GM19099 (cell line): ENCODE results near the gene GNB5.

ENCODE experiments used
- POLR2A ChIP-seq: IDR thresholded peaks from 3 replicates; pipeline ENCODE4 v1.6.1; 2011; ENCODE audit warnings: low read depth; ENCODE audit not compliant: insufficient read length; ENCODE audit errors: extremely low read depth

The GNB5 gene

DNA sequence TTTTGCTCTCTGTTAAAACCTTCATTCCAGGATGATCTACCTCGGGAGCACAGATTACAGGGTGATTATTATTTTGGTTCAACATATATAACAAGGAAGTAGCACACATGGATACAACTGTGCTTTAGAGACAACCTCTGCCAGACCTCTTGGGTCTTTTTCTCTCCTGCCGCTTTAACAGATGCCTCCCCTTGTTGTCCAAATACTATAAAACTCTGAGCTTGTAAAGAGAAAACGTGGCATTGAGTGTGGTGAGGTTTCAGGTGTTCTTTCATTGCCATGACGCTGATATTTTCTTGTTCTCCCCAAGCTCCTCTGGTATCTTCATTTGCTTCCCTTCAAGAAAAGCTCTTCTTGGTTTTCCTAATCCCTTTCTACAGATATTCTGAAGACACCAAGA is 107.6 kb downstream of the GNB5 start:
- TF ChIP-seq POLR2A, result no peak

- TF ChIP-seq POLR2A, result no peak
Observed at GRCh38 chr15:52082197-52083036, 108.8 kb downstream of the GNB5 start.

GRCh38 chr15:52080706-52081392 is 110.3 kb downstream of the GNB5 start:
- TF ChIP-seq POLR2A, result no peak

- no peak for TF ChIP-seq POLR2A
Observed at GRCh38 chr15:52080031-52080430, 111.2 kb downstream of the GNB5 start.

GRCh38 chr15:52078876-52079700 is 112.1 kb downstream of the GNB5 start:
- TF ChIP-seq POLR2A, result no peak

DNA sequence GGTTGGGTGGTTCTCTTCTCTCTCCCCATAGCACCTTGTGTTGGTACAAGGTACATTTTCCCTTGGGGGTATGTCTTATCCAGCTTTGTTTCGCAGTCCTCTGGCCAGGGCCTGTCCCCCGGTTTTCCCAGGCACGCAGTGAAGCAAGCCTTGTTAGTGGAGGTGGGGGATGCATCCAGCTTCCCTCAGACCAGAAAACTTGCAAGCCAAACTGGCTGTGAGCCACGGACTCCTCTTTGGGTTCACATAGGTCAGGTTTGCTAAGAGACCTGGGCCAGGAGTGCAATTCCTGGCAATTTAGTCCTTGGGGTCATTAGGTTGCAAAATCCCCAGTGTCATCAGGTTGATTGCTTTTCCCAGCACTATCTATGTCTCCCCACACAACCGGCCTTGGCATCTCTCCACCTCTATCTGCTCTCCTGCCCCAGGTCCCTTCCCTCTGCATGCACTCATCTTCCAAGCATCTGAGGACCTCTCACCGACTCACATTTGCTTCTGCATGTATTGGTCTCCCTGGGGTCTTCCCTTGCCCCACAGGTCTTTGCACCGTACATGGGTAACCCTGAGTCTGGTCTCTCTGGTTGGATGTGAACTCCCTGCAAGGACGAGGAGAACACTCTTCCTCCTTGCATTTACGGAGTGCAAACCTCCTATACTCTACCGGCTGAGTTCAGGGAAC is 112.9 kb downstream of the GNB5 start:
- no peak for TF ChIP-seq POLR2A

GRCh38 chr15:52076889-52077781 is 114.1 kb downstream of the GNB5 start:
- no peak for TF ChIP-seq POLR2A

DNA sequence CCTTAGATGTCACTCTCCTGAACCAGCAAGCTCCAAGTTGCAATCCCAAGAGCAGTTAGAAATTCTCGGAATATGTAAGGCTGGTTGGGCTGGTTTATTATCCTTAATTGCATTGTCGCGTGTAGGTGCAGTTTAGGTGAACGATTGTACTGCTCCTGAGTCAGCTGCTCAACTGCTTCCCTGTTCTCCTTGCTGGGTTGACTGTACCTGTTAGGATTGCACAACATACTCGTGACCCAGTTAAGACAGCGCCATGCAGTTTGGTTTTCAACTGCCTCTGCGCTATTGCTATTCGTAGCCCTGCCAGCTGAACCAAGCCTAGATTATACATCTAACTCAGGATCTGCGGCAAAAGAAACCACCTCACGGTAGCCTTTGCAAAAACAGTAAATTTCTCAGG is 119.6 kb downstream of the GNB5 start:
- no peak for TF ChIP-seq POLR2A

GRCh38 chr15:52069559-52069958 is 121.6 kb downstream of the GNB5 start:
- TF ChIP-seq POLR2A, result no peak

DNA sequence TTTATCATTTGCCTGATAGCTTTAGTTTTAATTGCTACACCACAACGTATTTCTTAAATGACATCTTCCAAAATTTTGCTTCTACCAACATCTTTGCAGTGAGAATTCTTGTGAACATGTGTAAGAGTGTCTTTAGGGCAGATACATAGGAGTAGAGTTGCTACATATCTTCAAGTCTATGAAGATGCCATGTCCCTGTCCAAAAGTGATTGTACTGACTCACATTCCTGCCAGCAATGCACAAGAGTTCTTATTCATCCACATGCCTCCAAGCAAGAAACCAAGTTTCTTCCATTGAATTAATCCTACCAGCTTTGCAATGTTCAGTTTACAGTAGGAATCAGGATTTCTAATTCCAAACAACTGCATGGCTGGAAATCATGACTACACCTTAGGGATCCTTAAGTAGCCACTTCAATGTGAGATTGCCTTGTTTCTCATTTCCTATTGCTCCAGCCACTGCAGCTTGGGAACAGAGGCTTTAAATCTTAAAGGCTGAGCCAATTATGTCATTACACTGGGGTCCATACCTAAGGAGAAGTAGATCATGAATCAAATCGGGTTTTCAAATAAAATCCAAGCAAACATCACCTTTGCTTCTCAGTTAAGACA is 123.1 kb downstream of the GNB5 start:
- no peak for TF ChIP-seq POLR2A

DNA sequence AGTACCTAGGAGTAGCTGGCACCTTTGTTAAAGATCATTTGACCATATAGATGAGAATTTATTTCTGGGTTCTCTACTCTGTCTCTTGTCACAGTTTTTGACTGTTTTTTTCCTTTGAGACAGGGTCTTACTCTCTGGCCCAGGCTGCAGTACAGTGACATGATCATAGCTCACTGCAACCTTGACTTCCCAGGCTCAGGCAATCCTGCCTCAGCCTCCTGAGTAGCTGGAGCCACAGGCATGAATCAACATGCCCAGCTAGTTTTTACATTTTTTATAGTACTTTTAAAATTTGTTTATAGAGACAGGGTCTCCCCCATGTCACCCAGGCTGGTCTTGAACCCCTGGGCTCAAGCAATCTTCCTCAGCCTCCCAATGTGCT is 123.7 kb downstream of the GNB5 start:
- no peak for TF ChIP-seq POLR2A

- no peak for TF ChIP-seq POLR2A
Observed at GRCh38 chr15:52066842-52067544, 124.2 kb downstream of the GNB5 start.
